GM18951 (cell line): ENCODE measurements around the gene WDFY4.

Source experiments
- POLR2A ChIP-seq: IDR thresholded peaks from 4 replicates; pipeline ENCODE4 v1.6.1; 2011; ENCODE audit warnings: mild to moderate bottlenecking; ENCODE audit not compliant: insufficient read length, insufficient read depth; ENCODE audit errors: extremely low read depth
- in situ Hi-C: fragments of 300-500 bp; cut with MboI; formaldehyde crosslinking; loops from one replicate; pipeline ENCODE4 v1.12.0; 2022; ENCODE audit warnings: low sequenced_read_pairs, mixed read lengths, inconsistent platforms; ENCODE audit not compliant: unreplicated experiment

The WDFY4 gene

GRCh38 chr10:48690791-48691660 is 6.4 kb downstream of the WDFY4 start:
- no peak for TF ChIP-seq POLR2A
- in situ Hi-C loops: no loop called here

GRCh38 chr10:48691812-48692528 is 7.3 kb downstream of the WDFY4 start:
- TF ChIP-seq POLR2A: no peak
- in situ Hi-C loops: no loop called here

- in situ Hi-C loops: no loop called here
- TF ChIP-seq POLR2A: no peak
These were observed 8.1 kb downstream of the WDFY4 start for GRCh38 chr10:48692748-48693147.

GRCh38 chr10:48693206-48693605 is 8.5 kb downstream of the WDFY4 start:
- no peak for TF ChIP-seq POLR2A
- in situ Hi-C loops: no loop called here

- in situ Hi-C loops: no loop called here
- no peak for TF ChIP-seq POLR2A
These were observed 9.8 kb downstream of the WDFY4 start for GRCh38 chr10:48694371-48695030.

- in situ Hi-C loops: no loop called here
- TF ChIP-seq POLR2A: no peak
These were observed 11.2 kb downstream of the WDFY4 start for GRCh38 chr10:48695636-48696534.

GRCh38 chr10:48696535-48696873 is 11.8 kb downstream of the WDFY4 start:
- in situ Hi-C loops: no loop called here
- no peak for TF ChIP-seq POLR2A

GRCh38 chr10:48697091-48697490 is 12.4 kb downstream of the WDFY4 start:
- TF ChIP-seq POLR2A: no peak
- in situ Hi-C loops: no loop called here

- no peak for TF ChIP-seq POLR2A
- in situ Hi-C loops: no loop called here
These were observed 13.4 kb downstream of the WDFY4 start for GRCh38 chr10:48697821-48698764.

GRCh38 chr10:48699011-48699627 is 14.4 kb downstream of the WDFY4 start:
- in situ Hi-C loops: no loop called here
- TF ChIP-seq POLR2A: no peak

- in situ Hi-C loops: loop anchor here (10.0 kb wide), 1 partner anchor 45 kb away; no protein-coding TSS in a partner anchor
- TF ChIP-seq POLR2A: no peak
These were observed 15.4 kb downstream of the WDFY4 start for GRCh38 chr10:48700071-48700470.
